OCI-LY3 (cell line): ENCODE data around the gene IQGAP2.

ENCODE experiments used
- EZH2phosphoT487 ChIP-seq: fragments of 200-600 bp; shearing (Covaris generic); IDR thresholded peaks from 2 replicates; pipeline ENCODE4 v1.6.1; 2018; ENCODE audit warnings: antibody characterized with exemption, mixed run types, low read depth
- TF ChIP-seq, protein P1 (sequence below): fragments of 200-600, 300-600 bp; sonication (generic); IDR thresholded peaks from 2 replicates; pipeline ENCODE4 v1.5.1; 2014; ENCODE audit warnings: antibody characterized with exemption, low read length, low read depth

DNA sequence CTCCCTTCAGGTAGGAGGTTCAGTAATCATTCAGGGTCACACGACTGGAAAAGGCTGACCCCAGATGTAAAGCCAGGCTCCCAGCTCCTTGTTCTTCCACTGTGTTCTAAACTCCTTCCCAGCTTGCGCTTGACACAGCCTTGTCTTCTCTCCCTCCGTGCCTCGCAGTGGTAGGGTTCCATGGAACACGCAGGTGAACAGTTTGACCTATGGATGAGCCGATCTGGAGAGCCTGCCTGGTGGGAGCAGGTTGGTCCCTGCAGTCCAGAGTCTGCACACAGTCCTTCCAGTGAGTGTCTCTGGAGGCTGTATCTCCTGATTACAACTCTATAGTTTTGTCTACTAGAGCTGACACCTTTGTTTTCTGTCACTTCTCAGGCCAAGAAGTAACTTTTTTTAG is 85.9 kb downstream of the IQGAP2 start:
- TF ChIP-seq, protein P1, sequence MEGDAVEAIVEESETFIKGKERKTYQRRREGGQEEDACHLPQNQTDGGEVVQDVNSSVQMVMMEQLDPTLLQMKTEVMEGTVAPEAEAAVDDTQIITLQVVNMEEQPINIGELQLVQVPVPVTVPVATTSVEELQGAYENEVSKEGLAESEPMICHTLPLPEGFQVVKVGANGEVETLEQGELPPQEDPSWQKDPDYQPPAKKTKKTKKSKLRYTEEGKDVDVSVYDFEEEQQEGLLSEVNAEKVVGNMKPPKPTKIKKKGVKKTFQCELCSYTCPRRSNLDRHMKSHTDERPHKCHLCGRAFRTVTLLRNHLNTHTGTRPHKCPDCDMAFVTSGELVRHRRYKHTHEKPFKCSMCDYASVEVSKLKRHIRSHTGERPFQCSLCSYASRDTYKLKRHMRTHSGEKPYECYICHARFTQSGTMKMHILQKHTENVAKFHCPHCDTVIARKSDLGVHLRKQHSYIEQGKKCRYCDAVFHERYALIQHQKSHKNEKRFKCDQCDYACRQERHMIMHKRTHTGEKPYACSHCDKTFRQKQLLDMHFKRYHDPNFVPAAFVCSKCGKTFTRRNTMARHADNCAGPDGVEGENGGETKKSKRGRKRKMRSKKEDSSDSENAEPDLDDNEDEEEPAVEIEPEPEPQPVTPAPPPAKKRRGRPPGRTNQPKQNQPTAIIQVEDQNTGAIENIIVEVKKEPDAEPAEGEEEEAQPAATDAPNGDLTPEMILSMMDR = no peak
- no peak for TF ChIP-seq EZH2phosphoT487
